Epithelial cell of prostate (primary cell): Measurements from ENCODE around the gene PLPPR1.
"Not testable (repeated sequence)": the region's sequence is repeated elsewhere in the genome, so short reads cannot be mapped to it uniquely, and the experiment has no call there.

ENCODE experiments used
- DNase-seq: peaks from one replicate; pipeline ENCODE4 v3.0.0-alpha.2; 2011; ENCODE audit warnings: low read depth, low spot score
- H3K27ac ChIP-seq: fragments of 450-650 bp; 2 replicates; pipeline ENCODE4 v1.5.1; 2017; ENCODE audit warnings: mild to moderate bottlenecking

Gene PLPPR1

GRCh38 chr9:101326501-101326900 is 298.0 kb downstream of the PLPPR1 start:
- H3K27ac ChIP-seq, result no peak overlapping the region
- peak; percentile 51 for DNase-seq

- not testable (repeated sequence) for H3K27ac ChIP-seq, DNase-seq
Observed at GRCh38 chr9:101327422-101327909, 298.9 kb downstream of the PLPPR1 start.

- DNase-seq, result no peak
- no peak overlapping the region for H3K27ac ChIP-seq
Observed at GRCh38 chr9:101332362-101332761, 303.8 kb downstream of the PLPPR1 start.

GRCh38 chr9:101333490-101333889 is 305.0 kb downstream of the PLPPR1 start:
- DNase-seq, result no peak
- no peak overlapping the region for H3K27ac ChIP-seq

- H3K27ac ChIP-seq, result no peak overlapping the region
- DNase-seq, result no peak
Observed at GRCh38 chr9:101333926-101334702, 305.6 kb downstream of the PLPPR1 start.

GRCh38 chr9:101336091-101336490 is 307.6 kb downstream of the PLPPR1 start:
- DNase-seq, result no peak
- H3K27ac ChIP-seq, result no peak overlapping the region

- DNase-seq, result no peak
Observed at GRCh38 chr9:101337237-101337636, 308.7 kb downstream of the PLPPR1 start.

GRCh38 chr9:101341958-101342357 is 313.4 kb downstream of the PLPPR1 start:
- no peak overlapping the region for H3K27ac ChIP-seq
- no peak for DNase-seq

More at GRCh38 chr9:101337237-101337636, 308.7 kb downstream of the PLPPR1 start:
- H3K27ac ChIP-seq, result no peak overlapping the region

GRCh38 chr9:101342595-101342994 is 314.1 kb downstream of the PLPPR1 start:
- H3K27ac ChIP-seq, result no peak overlapping the region
- no peak for DNase-seq

GRCh38 chr9:101350285-101350684 is 321.8 kb downstream of the PLPPR1 start:
- no peak overlapping the region for H3K27ac ChIP-seq
- no peak for DNase-seq

- DNase-seq, result no peak
- H3K27ac ChIP-seq, result no peak overlapping the region
Observed at GRCh38 chr9:101352892-101353463, 324.5 kb downstream of the PLPPR1 start.

- H3K27ac ChIP-seq, result no peak overlapping the region
- no peak for DNase-seq
Observed at GRCh38 chr9:101353683-101354082, 325.2 kb downstream of the PLPPR1 start.

GRCh38 chr9:101354143-101354764 is 325.7 kb downstream of the PLPPR1 start:
- no peak for DNase-seq
- H3K27ac ChIP-seq, result no peak overlapping the region

GRCh38 chr9:101354765-101355708 is 326.5 kb downstream of the PLPPR1 start:
- DNase-seq, result no peak
- H3K27ac ChIP-seq, result no peak overlapping the region

GRCh38 chr9:101356619-101357018 is 328.1 kb downstream of the PLPPR1 start:
- no peak for DNase-seq
- no peak overlapping the region for H3K27ac ChIP-seq

- H3K27ac ChIP-seq, result no peak overlapping the region
- no peak for DNase-seq
Observed at GRCh38 chr9:101359679-101360078, 331.2 kb downstream of the PLPPR1 start.

GRCh38 chr9:101360647-101361046 is 332.1 kb downstream of the PLPPR1 start:
- no peak overlapping the region for H3K27ac ChIP-seq
- no peak for DNase-seq

GRCh38 chr9:101362450-101362849 is 333.9 kb downstream of the PLPPR1 start:
- no peak for DNase-seq
- H3K27ac ChIP-seq, result no peak overlapping the region

- no peak for DNase-seq
- peak overlapping the region; percentile 34 for H3K27ac ChIP-seq
Observed at GRCh38 chr9:101365181-101365580, 336.7 kb downstream of the PLPPR1 start.
